Stimulated activated CD4-positive, alpha-beta T cell treated with anti-CD3 and anti-CD28 coated beads, Interleukin-2, amount 100 ng/mL, for 24 hours (primary cell): ENCODE measurements around the gene METTL22.

Experiments
- DNase-seq, 2 donors: peaks; one replicate each; pipeline ENCODE4 v3.0.0-alpha.2; 2020

METTL22 gene

GRCh38 chr16:8595783-8596182, 25.7 kb upstream of the METTL22 start:
- DNase-seq: no peak

DNA sequence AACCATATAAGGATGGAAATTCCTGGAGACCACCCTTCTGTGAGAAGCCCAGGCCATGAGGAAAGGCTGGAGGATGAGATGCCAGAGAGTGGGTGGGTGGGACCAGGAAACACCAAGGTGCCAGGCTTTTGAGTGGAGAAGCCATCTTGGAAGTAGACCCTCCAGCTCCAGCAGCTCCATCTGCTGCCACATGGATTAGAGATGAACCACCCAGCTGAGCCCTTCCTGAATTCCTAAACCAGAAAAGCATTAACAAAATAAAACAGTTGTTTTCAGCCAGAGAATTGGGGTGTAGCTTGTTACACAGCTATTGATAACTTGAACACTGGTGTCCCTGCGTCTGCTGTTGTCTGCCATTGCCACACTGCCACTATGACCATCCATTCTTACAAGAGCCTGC, 24.9 kb upstream of the METTL22 start:
- DNase-seq: no peak

GRCh38 chr16:8600144-8600775, 21.2 kb upstream of the METTL22 start:
- no peak for DNase-seq

GRCh38 chr16:8605554-8605953, 15.9 kb upstream of the METTL22 start:
- DNase-seq: no peak

DNA sequence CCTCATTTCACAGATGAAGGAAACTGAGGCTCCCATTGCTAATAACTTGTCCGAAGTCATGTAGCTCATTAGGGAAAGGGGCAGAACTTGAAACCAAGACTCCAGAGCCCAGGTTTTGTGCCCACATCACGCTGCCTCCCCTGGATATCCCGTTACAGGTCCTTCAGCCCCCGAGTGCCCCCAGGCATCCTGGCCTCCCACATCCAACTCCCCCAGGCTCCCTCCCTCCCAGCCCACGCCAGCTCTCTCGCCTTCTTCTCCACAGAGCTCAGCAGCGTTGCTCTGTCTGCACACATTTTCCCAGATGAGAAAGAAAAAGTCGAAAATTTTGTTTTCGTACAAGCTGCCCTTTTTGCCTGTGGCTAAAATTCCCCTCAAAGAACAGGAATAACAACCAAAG, 14.3 kb upstream of the METTL22 start:
- DNase-seq: no peak

DNA sequence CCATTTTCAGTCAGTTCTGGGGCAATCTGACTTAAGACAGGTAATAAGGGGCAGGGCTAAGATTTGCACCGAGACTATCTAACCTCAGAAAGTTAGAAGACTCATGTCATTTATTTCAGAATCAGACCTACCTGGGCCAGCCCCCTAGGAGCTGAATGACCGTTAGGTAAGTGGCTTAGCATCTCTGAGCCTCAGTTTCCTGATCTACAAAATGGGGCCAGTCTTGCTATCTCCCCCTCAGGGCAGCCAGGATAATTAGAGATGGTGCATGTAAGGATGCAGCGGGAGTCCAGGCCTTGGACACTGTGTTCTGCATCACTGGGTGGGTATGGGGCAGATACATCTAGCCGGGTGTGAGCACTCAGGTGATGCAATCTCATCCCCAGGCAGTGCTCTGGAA, 10.4 kb upstream of the METTL22 start:
- no peak for DNase-seq

- no peak for DNase-seq
Observed at GRCh38 chr16:8611886-8612600, 9.5 kb upstream of the METTL22 start.

DNA sequence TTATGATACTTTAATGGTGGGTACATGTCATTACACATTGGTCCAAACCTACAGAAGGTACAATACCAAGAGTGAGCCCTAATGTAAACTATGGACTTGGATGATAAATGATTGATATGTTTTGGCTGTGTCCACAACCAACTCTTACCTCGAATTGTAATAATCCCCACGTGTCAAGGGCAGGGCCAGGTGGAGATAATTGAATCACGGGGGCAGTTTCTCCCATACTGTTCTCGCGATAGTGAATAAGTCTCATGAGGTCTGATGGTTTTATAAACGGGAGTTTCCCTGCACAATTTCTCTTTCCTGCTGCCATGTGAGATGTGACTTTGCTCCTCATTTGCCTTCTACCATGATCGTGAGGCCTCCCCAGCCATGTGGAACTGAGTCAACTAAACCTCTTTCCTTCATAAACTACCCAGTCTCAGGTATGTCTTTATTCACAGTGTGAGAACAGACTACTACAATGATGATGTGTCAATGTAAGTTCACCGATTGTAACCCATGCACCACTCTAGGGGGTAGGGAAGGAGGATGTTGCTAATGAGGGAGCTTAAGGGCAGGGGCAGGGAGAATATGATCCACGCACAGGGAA, 7.0 kb upstream of the METTL22 start:
- no peak for DNase-seq

DNA sequence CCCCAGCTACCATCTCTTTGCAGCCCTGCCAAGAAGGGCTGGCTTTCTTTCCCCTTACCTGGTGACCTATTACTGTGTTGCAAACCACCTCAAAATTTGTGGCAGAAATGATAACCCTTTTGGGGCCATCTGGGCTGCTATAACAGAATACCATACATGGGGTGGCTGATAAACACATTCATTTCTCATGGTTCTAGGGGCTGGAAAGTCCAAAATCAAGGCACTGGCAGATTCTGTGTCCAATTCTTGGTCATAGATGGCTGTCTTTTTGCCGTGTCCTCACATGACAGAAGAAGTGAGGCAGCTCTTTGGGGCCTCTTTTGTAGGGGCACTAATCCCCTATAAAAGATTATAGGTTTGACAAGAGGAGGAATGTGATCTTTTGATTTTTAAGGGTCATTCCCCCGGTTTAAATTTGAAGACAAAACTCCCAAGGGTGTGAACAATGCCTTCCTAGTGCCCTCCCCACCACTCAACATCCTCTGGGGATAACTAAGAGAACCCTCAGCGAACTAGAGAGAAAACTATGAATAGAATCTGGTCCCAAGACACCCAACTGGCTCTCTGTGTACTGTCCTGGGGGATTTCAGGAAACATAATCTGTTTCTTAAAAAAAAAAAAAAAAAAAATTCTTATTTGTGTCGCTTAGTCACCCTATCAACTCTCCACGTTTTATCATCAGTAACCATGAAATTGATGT, 1.7 kb upstream of the METTL22 start:
- DNase-seq: no peak

- no peak for DNase-seq
Observed at GRCh38 chr16:8620535-8620934, 963 bp upstream of the METTL22 start.

GRCh38 chr16:8621222-8621571, 301 bp upstream of the METTL22 start:
- no peak for DNase-seq

- no peak for DNase-seq
Observed at GRCh38 chr16:8622315-8622656, 788 bp downstream of the METTL22 start.

DNA sequence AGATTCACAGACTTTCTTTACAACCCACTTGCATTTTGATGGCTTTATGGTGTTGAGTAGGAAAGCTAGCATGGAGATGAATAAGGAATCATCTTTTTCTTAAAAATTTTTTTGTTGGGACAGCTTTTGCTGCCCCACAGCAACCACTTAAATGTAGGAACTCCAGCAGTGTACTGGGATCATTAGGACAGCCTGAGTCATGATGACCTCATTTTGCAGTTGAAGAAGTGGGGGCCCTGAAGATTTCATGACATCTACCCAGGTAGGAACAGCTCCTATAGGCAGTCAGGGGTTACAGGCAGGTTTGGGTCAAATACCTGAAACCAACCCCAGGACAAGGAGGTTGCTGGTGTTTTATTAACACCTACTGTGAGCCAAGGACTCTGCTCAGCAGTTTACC, 2.1 kb downstream of the METTL22 start:
- DNase-seq: no peak

DNA sequence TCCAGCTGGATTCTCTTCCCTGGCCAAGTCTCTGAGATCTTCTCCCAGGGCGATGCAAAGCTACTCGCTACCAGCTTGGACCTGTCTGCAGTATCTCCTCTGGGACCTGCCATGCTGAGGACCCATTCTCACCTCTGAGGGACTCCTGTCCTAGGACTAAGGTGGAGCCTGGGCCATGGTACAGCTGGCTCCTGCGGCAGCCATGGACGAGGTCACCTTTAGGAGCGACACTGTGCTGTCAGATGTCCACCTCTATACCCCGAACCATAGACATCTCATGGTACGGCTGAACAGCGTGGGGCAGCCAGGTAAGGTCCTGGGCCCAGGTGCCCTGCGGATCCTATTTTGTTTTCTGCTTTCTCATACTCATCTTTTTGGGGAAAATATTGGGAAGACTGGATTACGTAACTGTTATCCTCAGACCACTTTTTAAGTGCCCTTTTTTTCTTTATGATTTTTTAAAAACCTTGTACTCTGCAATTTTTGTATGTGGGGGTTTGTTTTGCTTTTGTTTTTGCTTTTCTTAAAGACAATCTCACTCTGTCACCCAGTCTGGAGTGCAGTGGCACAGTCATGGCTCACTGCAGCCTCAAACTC, 4.1 kb downstream of the METTL22 start:
- DNase-seq: no peak

- no peak for DNase-seq
Observed at GRCh38 chr16:8626946-8627345, 5.4 kb downstream of the METTL22 start.

DNA sequence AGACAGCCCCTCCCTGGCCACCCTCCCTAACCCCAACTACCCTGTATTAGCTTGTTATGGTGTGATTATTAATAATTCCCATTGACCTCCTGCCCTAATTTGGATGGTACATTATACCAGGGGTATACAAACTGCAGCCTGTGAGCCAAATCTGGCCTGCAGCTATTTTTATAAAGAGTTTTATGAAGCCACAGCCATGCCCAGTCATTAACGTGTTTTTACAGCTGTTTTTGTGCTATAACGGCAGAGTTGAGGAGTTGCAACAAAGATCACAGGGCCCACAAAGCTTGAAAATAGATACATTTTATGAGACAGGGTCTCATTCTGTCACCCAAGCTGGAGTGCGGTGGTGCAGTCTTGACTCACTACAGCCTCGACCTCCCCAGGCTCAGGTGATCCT, 6.0 kb downstream of the METTL22 start:
- no peak for DNase-seq

DNA sequence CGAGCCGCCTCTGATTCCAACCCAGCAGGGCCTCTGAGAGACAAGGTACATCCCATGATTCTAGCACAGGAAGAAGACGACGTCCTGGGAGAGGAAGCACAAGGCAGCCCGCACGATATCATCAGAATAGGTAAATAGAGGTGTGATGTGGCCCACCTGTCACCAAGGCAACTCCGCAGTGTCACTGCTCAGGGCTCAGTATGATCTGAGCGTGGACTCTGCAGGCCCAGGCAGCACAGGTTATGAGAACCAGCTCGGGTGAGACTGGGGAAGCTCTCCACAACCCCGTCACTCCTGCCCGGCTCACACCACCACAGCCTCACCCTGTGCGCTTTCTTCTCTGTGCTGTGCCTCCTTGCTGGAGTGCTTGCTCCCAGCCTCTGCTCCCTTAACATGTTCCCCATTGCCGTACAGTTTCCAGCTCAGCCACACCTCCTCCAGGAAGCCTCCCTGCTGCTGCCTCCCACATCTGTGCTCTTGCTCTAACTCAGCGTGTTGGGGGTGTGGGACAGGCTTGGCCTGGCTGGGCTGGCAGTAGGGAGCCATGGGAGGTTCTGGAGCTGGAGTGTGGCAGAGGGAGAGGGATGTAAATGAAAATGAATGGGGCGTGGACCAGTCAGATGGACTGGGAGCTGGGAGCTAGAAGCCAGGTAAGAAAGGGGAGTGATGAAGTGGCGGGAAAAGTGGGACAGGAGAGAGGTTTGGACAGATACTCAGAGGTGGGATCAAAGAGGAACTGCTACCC, 7.7 kb downstream of the METTL22 start:
- DNase-seq: no peak

- DNase-seq: no peak
Observed at GRCh38 chr16:8630255-8630953, 8.9 kb downstream of the METTL22 start.

GRCh38 chr16:8631373-8631772, 9.9 kb downstream of the METTL22 start:
- no peak for DNase-seq

DNA sequence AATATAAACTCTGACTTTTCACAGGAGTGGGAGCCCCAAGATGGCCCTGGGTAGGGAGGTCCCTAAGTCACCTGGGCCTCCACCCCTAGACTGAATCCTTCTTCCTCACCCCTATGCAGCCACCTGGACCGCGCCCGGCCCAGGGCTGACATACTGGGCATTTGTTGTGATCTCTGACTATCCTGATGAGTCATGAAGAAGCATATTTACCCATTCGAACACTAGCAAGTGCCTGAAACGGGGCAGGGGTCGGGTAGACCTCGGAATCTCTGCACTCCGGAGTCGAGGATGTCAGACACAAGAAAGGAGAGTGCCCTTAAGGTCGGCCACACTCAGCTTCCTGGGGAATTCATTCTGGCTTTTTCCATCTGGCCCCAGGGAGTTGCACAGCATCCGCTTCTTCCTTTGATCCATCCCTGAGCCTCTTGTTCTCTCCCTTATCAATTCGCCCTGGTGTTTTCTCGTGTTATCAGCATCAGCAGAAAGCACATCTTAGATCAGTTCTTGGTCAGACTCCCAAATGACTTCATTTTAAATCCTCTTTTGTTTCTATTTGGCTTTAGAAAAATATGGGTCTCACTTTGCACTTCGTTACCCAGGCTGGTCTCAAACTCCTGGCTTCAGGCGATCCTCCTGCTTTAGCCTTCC, 10.4 kb downstream of the METTL22 start:
- DNase-seq: no peak

DNA sequence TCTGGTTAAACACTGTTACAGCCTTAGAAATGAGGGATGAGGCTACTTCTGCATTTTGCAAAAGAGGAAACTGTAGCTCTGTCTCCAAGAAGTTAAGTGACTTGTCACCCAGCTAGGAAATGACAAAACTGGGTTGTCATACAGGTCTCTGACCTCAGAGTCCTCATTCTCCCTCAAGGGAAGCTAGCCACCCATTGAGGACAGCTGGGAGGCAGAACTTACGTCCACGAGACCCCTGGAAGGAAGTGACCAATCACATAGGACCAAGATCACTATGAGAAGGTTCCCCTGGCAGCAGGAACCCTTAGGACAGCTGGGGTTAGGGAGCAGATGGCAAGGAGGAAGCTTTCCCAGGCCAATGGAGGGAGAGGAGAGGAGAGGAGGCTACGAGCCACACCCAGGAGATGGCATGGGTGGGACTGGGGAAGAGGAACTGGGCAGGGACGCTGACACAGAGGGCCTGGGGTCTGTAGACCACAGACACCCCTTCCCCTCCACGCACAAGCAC, 11.2 kb downstream of the METTL22 start:
- DNase-seq: no peak
